Right lobe of liver (tissue), 6 donors: ENCODE results near the gene TEPSIN. TPM values are rescaled to one million over a fixed set of nuclear protein-coding genes. Genes with fewer than 3 reads are reported as not detected.

Experiments
- ATAC-seq, 4 donors: fragments of 200-7000 bp; cut with Tn5 transposase; one replicate each; pipeline ENCODE4 v1.9.1; 2020; ENCODE audit warnings: mild to moderate bottlenecking in 4 of 4, moderate library complexity in 4 of 4
- DNase-seq, 3 donors: peaks; one replicate each; pipeline ENCODE4 v3.0.0-alpha.2; 2020
- H3K27ac ChIP-seq, 3 donors: fragments of 200-600 bp; one replicate each; pipeline ENCODE4 v1.8.0; 2022
- H3K27me3 ChIP-seq, 2 donors: fragments of 200-600 bp; one replicate each; pipeline ENCODE4 v1.8.0; 2022
- H3K36me3 ChIP-seq, 4 donors: fragments of 200-600 bp; sonication (generic) in 1 of 4; one replicate each; pipeline versions ENCODE4 v1.5.1 to v1.8.0; 2017 to 2022; ENCODE audit warnings: control low read depth in 1 of 4
- H3K4me1 ChIP-seq, 4 donors: fragments of 200-600 bp; sonication (generic) in 1 of 4; one replicate each; pipeline versions ENCODE4 v1.5.1 to v1.8.0; 2017 to 2022; ENCODE audit warnings: control low read depth in 1 of 4
- H3K4me3 ChIP-seq, 3 donors: fragments of 200-600 bp; one replicate each; pipeline ENCODE4 v1.8.0; 2022
- H3K9me3 ChIP-seq, 4 donors: fragments of 200-600 bp; sonication (generic) in 1 of 4; one replicate each; pipeline versions ENCODE4 v1.5.1 to v1.8.0; 2017 to 2022; ENCODE audit warnings: control low read depth in 1 of 4
- CTCF ChIP-seq, 4 donors: fragments of 200-600 bp in 3 of 4; fragments of 450-650 bp in 1 of 4; IDR thresholded peaks; one replicate each; pipeline versions ENCODE4 v1.5.1 to v1.8.0; 2016 to 2022; ENCODE audit warnings: antibody characterized with exemption in 4 of 4, mild to moderate bottlenecking in 2 of 4
- POLR2A ChIP-seq: fragments of 450-650 bp; IDR thresholded peaks from one replicate; pipeline ENCODE4 v1.6.1; 2017; ENCODE audit warnings: antibody characterized with exemption, mild to moderate bottlenecking
- WGBS: methylation state at CpG from one replicate; pipeline ENCODE4 v1.1.6; 2018; ENCODE audit warnings: low coverage, low lambda C conversion rate; ENCODE audit not compliant: insufficient coverage; ENCODE audit errors: missing lambda C conversion rate; 5-methylcytosine and 5-hydroxymethylcytosine counted together
- intact Hi-C, 2 donors: fragments of 100-400 bp; cut with DNase I; formaldehyde crosslinking; loops; one replicate each; pipeline versions ENCODE4 v1.11.2 to v1.14.1; 2022
- total RNA-seq, 6 experiments: library from RNA; depleted of rRNA in 2 of 6; stranded (reverse); fragments of >200 nt in 2 of 6; fragmentation: NEBNext Ultra II Directional in 3 of 6; extraction: Animal tissue kit (Norgen Biotek cat#: 25700) in 3 of 6; gene quantifications; one replicate each; pipeline versions ENCODE4 v1.1.0 to v1.2.4, GENCODE V29; 2016 to 2023
- donor health status: DM: no; HTN: yes; CAD: no.
- donor health status: DM: no; HTN: no; CAD: no.
- donor health status: DM: no; HTN: no; CAD: no.
- donor health status: DM: no; HTN: yes; CAD: no.
- donor health status: DM: no; HTN: yes; CAD: no.

TEPSIN gene
- total RNA-seq, 6 experiments from 2014 or later, result 11.9 to 27.6 (median 18.1) TPM

- ATAC-seq (peak; percentile 2 to 31 (median 24)), DNase-seq (no peak)
- Histone ChIP-seq H3K36me3 (no peaks in the 10 kb centered on the region), H3K27me3 (no peaks in the 10 kb centered on the region), H3K4me3 (no peak overlapping the region), H3K27ac (no peak overlapping the region), H3K4me1 (no peaks in the 10 kb centered on the region), H3K9me3 (no peaks in the 10 kb centered on the region)
- intact Hi-C loops, result loop anchor here in 1 of 2 donors (10.0 kb wide), 1 partner anchor 52 kb away; no protein-coding TSS in a partner anchor
- TF ChIP-seq CTCF (IDR thresholded peaks at IDR 0.05) (no peak), POLR2A (no peak)
- WGBS, result 80% methylated on average over 5 of the region's 45 CpGs
These were observed 42.1 kb downstream of the TEPSIN start for GRCh38 chr17:81196505-81197408.

GRCh38 chr17:81195941-81196495, 42.8 kb downstream of the TEPSIN start:
- no peaks in the 10 kb centered on the region for H3K27me3 ChIP-seq
- DNase-seq, result no peak
- no peaks in the 10 kb centered on the region for H3K4me1 ChIP-seq
- intact Hi-C loops, result loop anchor here in 1 of 2 donors (10.0 kb wide), 1 partner anchor 51 kb away; no protein-coding TSS in a partner anchor
- no peak overlapping the region for H3K4me3 ChIP-seq
- 97% methylated on average over 5 of the region's 14 CpGs for WGBS
- TF ChIP-seq CTCF (IDR thresholded peaks at IDR 0.05) (no peak), POLR2A (no peak)
- no peak for ATAC-seq
- no peak overlapping the region for H3K27ac ChIP-seq
- H3K36me3 ChIP-seq, result no peaks in the 10 kb centered on the region
- H3K9me3 ChIP-seq, result no peaks in the 10 kb centered on the region

GRCh38 chr17:81194941-81195901, 43.6 kb downstream of the TEPSIN start:
- no peak overlapping the region for H3K27ac ChIP-seq
- no peak for ATAC-seq
- DNase-seq, result no peak
- intact Hi-C loops, result loop anchor here in 1 of 2 donors (10.0 kb wide), 1 partner anchor 50 kb away; no protein-coding TSS in a partner anchor
- H3K27me3 ChIP-seq, result no peaks in the 10 kb centered on the region
- no peak for TF ChIP-seq POLR2A
- TF ChIP-seq CTCF (IDR thresholded peaks at IDR 0.05), result no peak
- H3K36me3 ChIP-seq, result no peaks in the 10 kb centered on the region
- H3K4me1 ChIP-seq, result no peaks in the 10 kb centered on the region
- no peak overlapping the region for H3K4me3 ChIP-seq
- no peaks in the 10 kb centered on the region for H3K9me3 ChIP-seq
- WGBS, result 93% methylated on average over 3 of the region's 37 CpGs

- TF ChIP-seq POLR2A (no peak), CTCF (IDR thresholded peaks at IDR 0.05) (no peak)
- H3K9me3 ChIP-seq, result no peaks in the 10 kb centered on the region
- DNase-seq, result no peak
- no peaks in the 10 kb centered on the region for H3K4me1 ChIP-seq
- WGBS, result 86% methylated on average over 5 of the region's 21 CpGs
- intact Hi-C loops, result loop anchor here in 1 of 2 donors (10.0 kb wide), 1 partner anchor 49 kb away; no protein-coding TSS in a partner anchor
- no peaks in the 10 kb centered on the region for H3K27me3 ChIP-seq
- no peak for ATAC-seq
- H3K4me3 ChIP-seq, result no peak overlapping the region
- no peak overlapping the region for H3K27ac ChIP-seq
- H3K36me3 ChIP-seq, result no peaks in the 10 kb centered on the region
These were observed 44.6 kb downstream of the TEPSIN start for GRCh38 chr17:81194225-81194760.
